Thymus (tissue), 11 donors: ENCODE measurements around the gene HDAC7. TPM values are rescaled to one million over a fixed set of nuclear protein-coding genes. Genes with fewer than 3 reads are reported as not detected.

ENCODE experiments used
- DNase-seq, 9 donors: peaks; one replicate each; pipeline ENCODE4 v3.0.0-alpha.2; 2013; ENCODE audit warnings: low spot score in 9 of 9, low read depth in 6 of 9, missing footprints in 1 of 9
- H3K27ac ChIP-seq, 2 donors: one replicate each; pipeline ENCODE4 v1.5.1; 2013; ENCODE audit warnings: control low read depth in 1 of 2, low read depth in 1 of 2, low read length in 1 of 2, mild to moderate bottlenecking in 1 of 2, moderate library complexity in 1 of 2
- H3K27me3 ChIP-seq, 2 donors: one replicate each; pipeline ENCODE4 v1.5.1; 2013; ENCODE audit warnings: low read length in 1 of 2; ENCODE audit not compliant: control insufficient read depth in 2 of 2, insufficient read depth in 1 of 2
- H3K36me3 ChIP-seq, 2 donors: one replicate each; pipeline ENCODE4 v1.5.1; 2013; ENCODE audit warnings: low read length in 1 of 2, mild to moderate bottlenecking in 1 of 2, moderate library complexity in 1 of 2; ENCODE audit not compliant: control insufficient read depth in 2 of 2, insufficient read depth in 2 of 2
- H3K4me1 ChIP-seq, 2 donors: one replicate each; pipeline ENCODE4 v1.5.1; 2013; ENCODE audit warnings: low read length in 2 of 2; ENCODE audit not compliant: control insufficient read depth in 2 of 2, insufficient read depth in 2 of 2
- H3K4me3 ChIP-seq, 2 donors: one replicate each; pipeline ENCODE4 v1.5.1; 2013; ENCODE audit warnings: low read length in 2 of 2, control low read depth in 1 of 2, mild to moderate bottlenecking in 1 of 2
- H3K9me3 ChIP-seq, 2 donors: one replicate each; pipeline ENCODE4 v1.5.1; 2013; ENCODE audit warnings: low read length in 1 of 2, mild to moderate bottlenecking in 1 of 2; ENCODE audit not compliant: control insufficient read depth in 2 of 2, insufficient read depth in 1 of 2
- WGBS: extraction: QIAGEN DNeasy Blood & Tissue Kit; methylation state at CpG from one replicate; pipeline ENCODE4 v1.1.7; 2013; 5-methylcytosine and 5-hydroxymethylcytosine counted together
- polyA plus RNA-seq: library from polyadenylated mRNA; stranded (reverse); fragments of 200-250 nt; gene quantifications from one replicate; pipeline ENCODE4 v1.2.3, GENCODE V29; 2013
- total RNA-seq: library from RNA; stranded (reverse); fragments of 120-200 nt; gene quantifications from one replicate; pipeline ENCODE4 v1.2.4, GENCODE V29; 2013
- donor health status: healthy.

HDAC7 gene
- total and polyA plus RNA-seq, 2 donors: 67.7 to 130 TPM

- no peak for DNase-seq
- Histone ChIP-seq H3K27me3 (no peaks in the 10 kb centered on the region), H3K4me1 (peaks cover 86 to 100% of the 10 kb centered on the region in 2 donors), H3K36me3 (peaks cover 60 to 80% of the 10 kb centered on the region in 2 donors), H3K4me3 (no peak overlapping the region), H3K9me3 (no peaks in the 10 kb centered on the region), H3K27ac (peak overlapping the region; percentile 22 to 69)
- 51% methylated on average over 2 of the region's 2 CpGs for WGBS
These were observed 14.3 kb downstream of the HDAC7 start for GRCh38 chr12:47805417-47805816.

DNA sequence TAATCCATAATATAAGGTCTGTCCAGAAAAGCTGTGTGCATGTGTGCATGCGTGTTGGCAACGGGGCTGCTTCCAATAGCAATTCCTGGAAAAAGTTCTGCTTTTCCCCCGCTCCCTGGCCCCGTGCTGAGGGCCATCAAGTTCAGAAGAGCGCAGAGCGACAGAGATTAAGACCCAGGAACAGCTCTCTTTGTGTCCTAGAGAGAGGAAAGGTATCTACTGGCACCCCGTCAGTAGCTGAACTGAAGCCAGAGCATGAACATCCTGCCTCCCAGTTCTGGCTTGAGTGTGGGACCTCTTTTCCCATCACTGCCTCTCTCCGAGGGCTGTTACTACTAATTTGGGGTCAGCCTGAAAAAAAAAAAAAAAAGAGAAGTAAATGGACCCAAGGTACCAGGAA is 15.5 kb downstream of the HDAC7 start:
- Histone ChIP-seq H3K4me1 (peaks cover 89 to 100% of the 10 kb centered on the region in 2 donors), H3K36me3 (peaks cover 71 to 87% of the 10 kb centered on the region in 2 donors), H3K27me3 (no peaks in the 10 kb centered on the region), H3K9me3 (no peaks in the 10 kb centered on the region), H3K27ac (peak overlapping the region; percentile 4 to 37), H3K4me3 (no peak overlapping the region)
- 95% methylated on average over 8 of the region's 8 CpGs for WGBS
- DNase-seq: no peak

- H3K27me3 ChIP-seq: no peaks in the 10 kb centered on the region
- WGBS: 41% methylated on average over 12 of the region's 12 CpGs
- H3K4me1 ChIP-seq: peaks cover 89 to 100% of the 10 kb centered on the region in 2 donors
- H3K9me3 ChIP-seq: no peaks in the 10 kb centered on the region
- H3K27ac ChIP-seq: peak overlapping the region; percentile 68 to 72
- peaks cover 78 to 92% of the 10 kb centered on the region in 2 donors for H3K36me3 ChIP-seq
- no peak for DNase-seq
- H3K4me3 ChIP-seq: no peak overlapping the region
These were observed 16.4 kb downstream of the HDAC7 start for GRCh38 chr12:47803191-47803875.

DNA sequence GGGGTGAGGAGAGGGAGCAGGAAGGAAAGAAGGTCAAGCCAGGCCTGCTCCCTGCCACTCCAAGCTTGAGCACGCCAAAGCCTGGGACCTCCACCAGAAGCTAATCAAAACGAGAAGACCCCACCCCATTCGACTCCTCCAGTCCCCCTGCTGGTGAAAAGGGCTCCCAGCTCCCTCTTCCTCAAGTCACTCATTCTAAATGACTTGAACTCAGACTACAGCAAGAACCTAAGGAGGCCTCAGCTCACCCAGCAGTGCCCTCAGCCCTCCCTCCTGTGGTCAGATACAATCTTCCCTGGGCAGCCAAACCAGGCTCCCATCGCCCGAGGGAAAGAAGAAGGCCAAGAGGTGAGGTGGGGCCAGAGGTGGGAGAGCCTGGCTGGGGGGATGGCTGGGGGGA is 17.4 kb downstream of the HDAC7 start:
- Histone ChIP-seq H3K27me3 (no peaks in the 10 kb centered on the region), H3K4me3 (no peak overlapping the region), H3K4me1 (peaks cover 85 to 100% of the 10 kb centered on the region in 2 donors), H3K27ac (peak overlapping the region; percentile 47 to 68), H3K9me3 (no peaks in the 10 kb centered on the region), H3K36me3 (peaks cover 84 to 95% of the 10 kb centered on the region in 2 donors)
- WGBS: 33% methylated on average over 5 of the region's 5 CpGs
- DNase-seq: peak in 1 of 9 donors; percentile 54

DNA sequence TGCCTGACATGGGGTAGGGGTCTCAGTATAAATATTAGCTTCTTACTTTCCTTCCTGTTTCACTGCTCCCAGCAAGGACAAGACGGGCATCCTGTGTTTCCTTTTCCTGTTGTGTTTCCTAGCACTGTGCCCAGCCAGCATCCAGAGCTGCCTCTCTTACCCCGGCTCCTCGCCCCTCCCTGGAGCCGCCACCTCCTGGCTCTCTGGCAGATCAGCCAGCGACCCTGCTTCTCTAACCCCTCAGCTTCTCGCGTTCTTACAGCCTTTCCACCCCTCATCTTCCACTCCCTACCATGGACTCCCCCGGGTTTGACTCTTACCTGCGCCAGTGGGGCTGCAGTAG is 17.8 kb downstream of the HDAC7 start:
- Histone ChIP-seq H3K4me3 (no peak overlapping the region), H3K27ac (peak overlapping the region; percentile 45 to 46), H3K4me1 (peaks cover 81 to 96% of the 10 kb centered on the region in 2 donors), H3K36me3 (peaks cover 88 to 97% of the 10 kb centered on the region in 2 donors), H3K27me3 (no peaks in the 10 kb centered on the region), H3K9me3 (no peaks in the 10 kb centered on the region)
- DNase-seq: no peak
- WGBS: 75% methylated on average over 9 of the region's 9 CpGs

- Histone ChIP-seq H3K9me3 (no peaks in the 10 kb centered on the region), H3K36me3 (peaks cover 94 to 99% of the 10 kb centered on the region in 2 donors), H3K4me3 (no peak overlapping the region), H3K4me1 (peaks cover 79 to 91% of the 10 kb centered on the region in 2 donors), H3K27me3 (no peaks in the 10 kb centered on the region), H3K27ac (peak overlapping the region; percentile 2 to 55)
- no peak for DNase-seq
- 81% methylated on average over 7 of the region's 7 CpGs for WGBS
These were observed 18.4 kb downstream of the HDAC7 start for GRCh38 chr12:47801170-47801903.

- no peaks in the 10 kb centered on the region for H3K9me3 ChIP-seq
- no peak overlapping the region for H3K4me3 ChIP-seq
- peaks cover 72 to 84% of the 10 kb centered on the region in 2 donors for H3K4me1 ChIP-seq
- DNase-seq: no peak
- H3K27ac ChIP-seq: peak overlapping the region in 1 of 2 donors; percentile 31
- 97% methylated on average over 7 of the region's 7 CpGs for WGBS
- H3K36me3 ChIP-seq: peaks cover 96 to 99% of the 10 kb centered on the region in 2 donors
- no peaks in the 10 kb centered on the region for H3K27me3 ChIP-seq
These were observed 19.1 kb downstream of the HDAC7 start for GRCh38 chr12:47800582-47800981.

- WGBS: 95% methylated on average over 7 of the region's 7 CpGs
- Histone ChIP-seq H3K27me3 (no peaks in the 10 kb centered on the region), H3K36me3 (peaks cover 96 to 99% of the 10 kb centered on the region in 2 donors), H3K9me3 (no peaks in the 10 kb centered on the region), H3K4me1 (peaks cover 64 to 72% of the 10 kb centered on the region in 2 donors), H3K4me3 (no peak overlapping the region), H3K27ac (peak overlapping the region; percentile 25 to 79)
- DNase-seq: no peak
These were observed 20.2 kb downstream of the HDAC7 start for GRCh38 chr12:47799357-47799955.
